Right atrium auricular region (tissue), 2 donors: ENCODE data around the gene FRMD4A. TPM values are rescaled to one million over a fixed set of nuclear protein-coding genes. Genes with fewer than 3 reads are reported as not detected.
A peak's percentile ranks its signal among the peaks of the same experiment; 100 is the strongest.
"Not testable (repeated sequence)": the region's sequence is repeated elsewhere in the genome, so short reads cannot be mapped to it uniquely, and the experiment has no call there.

ENCODE experiments used
- DNase-seq: peaks from one replicate; pipeline ENCODE4 v3.0.0-alpha.2; 2019; ENCODE audit warnings: low spot score
- H3K27ac ChIP-seq, 2 donors: fragments of 200-600 bp; sonication (generic); 1 replicate in 1 of 2; 2 replicates in 1 of 2; pipeline ENCODE4 v1.5.1; 2016 to 2019
- H3K27me3 ChIP-seq, 2 donors: fragments of 200-600 bp; sonication (generic); one replicate each; pipeline versions ENCODE4 v1.5.1 to v1.6.0; 2017 to 2019
- H3K36me3 ChIP-seq: fragments of 200-600 bp; sonication (generic); one replicate; pipeline ENCODE4 v1.5.1; 2016
- H3K4me1 ChIP-seq, 2 donors: fragments of 200-600 bp; sonication (generic); one replicate each; pipeline versions ENCODE4 v1.5.1 to v1.6.0; 2017 to 2019
- H3K4me3 ChIP-seq, 2 donors: fragments of 200-600 bp; sonication (generic); 1 replicate in 1 of 2; 2 replicates in 1 of 2; pipeline ENCODE4 v1.5.1; 2017 to 2019; ENCODE audit warnings: mild to moderate bottlenecking in 1 of 2, moderate library complexity in 1 of 2
- H3K9me3 ChIP-seq, 2 donors: fragments of 200-600 bp; sonication (generic); one replicate each; pipeline ENCODE4 v1.5.1; 2019
- total RNA-seq, 2 donors: library from RNA; depleted of rRNA; stranded (reverse); fragments of >200 nt; gene quantifications; one replicate each; pipeline ENCODE4 v1.1.0, GENCODE V29; 2016
- TF ChIP-seq, protein P1 (sequence below), 2 donors: fragments of 200-600 bp; sonication (generic); IDR thresholded peaks; one replicate each; pipeline ENCODE4 v1.5.1; 2019; ENCODE audit warnings: antibody characterized with exemption in 2 of 2

FRMD4A gene
- total RNA-seq, 2 donors from 2014 or later, result 15.9 to 22.9 TPM

DNA sequence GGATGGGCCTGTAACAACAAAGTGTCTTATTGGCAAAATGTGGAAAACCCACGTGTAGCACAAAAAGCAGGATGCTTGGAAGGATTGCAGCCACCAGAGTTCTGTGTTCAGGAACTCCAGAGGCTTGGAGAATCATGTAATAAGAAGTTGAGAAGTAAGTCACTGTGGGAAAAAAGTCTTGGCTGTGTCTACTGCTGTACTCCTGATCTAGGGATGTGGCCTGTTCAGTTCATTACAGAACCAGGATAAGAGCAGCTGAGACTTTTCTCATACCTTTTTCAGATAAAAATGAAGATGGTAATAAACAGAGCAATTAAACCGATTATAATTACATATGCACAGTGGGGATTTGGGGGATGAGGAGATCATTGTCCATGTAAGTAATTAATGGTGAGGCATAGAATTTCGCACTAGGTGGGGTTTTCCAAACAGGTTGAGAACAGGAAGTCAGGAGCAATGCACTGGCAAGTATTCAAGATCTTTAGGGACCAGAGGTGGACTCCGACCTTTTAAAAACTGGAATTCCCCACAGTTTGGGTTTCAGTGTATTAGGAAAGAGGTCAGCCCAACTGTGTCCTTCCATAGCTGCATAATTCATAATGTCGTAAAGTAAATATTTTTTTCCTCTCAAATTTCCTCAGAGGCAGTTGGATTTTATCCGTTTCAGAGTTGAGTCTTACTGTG lies 281.7 kb downstream of the FRMD4A start:
- H3K4me3 ChIP-seq, result no peak overlapping the region
- no peaks in the 10 kb centered on the region for H3K4me1 ChIP-seq
- no peaks in the 10 kb centered on the region for H3K9me3 ChIP-seq
- H3K36me3 ChIP-seq, result no peaks in the 10 kb centered on the region
- TF ChIP-seq, protein P1, sequence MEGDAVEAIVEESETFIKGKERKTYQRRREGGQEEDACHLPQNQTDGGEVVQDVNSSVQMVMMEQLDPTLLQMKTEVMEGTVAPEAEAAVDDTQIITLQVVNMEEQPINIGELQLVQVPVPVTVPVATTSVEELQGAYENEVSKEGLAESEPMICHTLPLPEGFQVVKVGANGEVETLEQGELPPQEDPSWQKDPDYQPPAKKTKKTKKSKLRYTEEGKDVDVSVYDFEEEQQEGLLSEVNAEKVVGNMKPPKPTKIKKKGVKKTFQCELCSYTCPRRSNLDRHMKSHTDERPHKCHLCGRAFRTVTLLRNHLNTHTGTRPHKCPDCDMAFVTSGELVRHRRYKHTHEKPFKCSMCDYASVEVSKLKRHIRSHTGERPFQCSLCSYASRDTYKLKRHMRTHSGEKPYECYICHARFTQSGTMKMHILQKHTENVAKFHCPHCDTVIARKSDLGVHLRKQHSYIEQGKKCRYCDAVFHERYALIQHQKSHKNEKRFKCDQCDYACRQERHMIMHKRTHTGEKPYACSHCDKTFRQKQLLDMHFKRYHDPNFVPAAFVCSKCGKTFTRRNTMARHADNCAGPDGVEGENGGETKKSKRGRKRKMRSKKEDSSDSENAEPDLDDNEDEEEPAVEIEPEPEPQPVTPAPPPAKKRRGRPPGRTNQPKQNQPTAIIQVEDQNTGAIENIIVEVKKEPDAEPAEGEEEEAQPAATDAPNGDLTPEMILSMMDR (IDR thresholded peaks at IDR 0.05), result no peak
- H3K27me3 ChIP-seq, result no peaks in the 10 kb centered on the region
- DNase-seq, result no peak
- no peak overlapping the region for H3K27ac ChIP-seq

DNA sequence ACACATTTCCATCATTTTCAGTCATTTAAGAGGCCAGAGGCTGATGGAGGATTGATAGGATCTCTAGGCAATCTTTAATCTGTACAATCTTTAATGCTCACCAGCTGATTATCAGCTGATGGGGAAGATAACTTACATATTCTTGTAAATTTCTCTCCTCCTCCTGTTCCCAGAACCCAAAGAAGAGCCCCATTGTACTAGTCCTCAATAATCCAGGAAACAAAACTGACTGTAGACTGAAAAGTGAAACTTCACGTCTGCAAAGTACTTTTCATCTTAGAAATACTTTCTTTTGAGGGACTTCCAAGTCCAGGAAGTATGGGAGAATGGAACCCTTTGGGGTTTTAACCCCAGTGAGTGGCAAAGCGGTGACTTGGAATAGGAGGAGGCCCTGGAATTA lies 283.3 kb downstream of the FRMD4A start:
- TF ChIP-seq, protein P1 (IDR thresholded peaks at IDR 0.05), result no peak
- no peaks in the 10 kb centered on the region for H3K27me3 ChIP-seq
- no peaks in the 10 kb centered on the region for H3K36me3 ChIP-seq
- no peaks in the 10 kb centered on the region for H3K4me1 ChIP-seq
- H3K27ac ChIP-seq, result no peak overlapping the region
- no peak for DNase-seq
- no peak overlapping the region for H3K4me3 ChIP-seq
- H3K9me3 ChIP-seq, result no peaks in the 10 kb centered on the region

DNA sequence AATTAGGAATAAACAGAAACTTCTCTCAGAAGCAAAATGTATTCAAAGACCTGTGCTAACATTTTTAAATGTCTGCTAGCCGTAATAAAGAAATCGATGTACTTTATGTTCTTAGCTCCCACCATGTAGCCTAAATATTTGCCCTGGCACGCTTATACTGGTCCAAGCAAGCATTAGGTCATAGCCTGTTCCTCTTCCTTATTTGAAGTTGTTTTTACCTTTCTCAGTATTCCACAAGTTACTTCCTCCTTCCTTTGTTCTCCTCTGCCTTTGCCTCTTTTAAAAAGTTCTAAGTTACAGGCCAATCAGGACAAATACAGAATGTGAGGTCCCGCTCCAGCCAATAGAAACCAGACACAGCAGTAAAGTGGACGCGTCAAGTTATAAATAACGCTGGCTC lies 288.7 kb downstream of the FRMD4A start:
- H3K4me1 ChIP-seq, result peaks cover 0 to 11% of the 10 kb centered on the region in 2 donors
- H3K27ac ChIP-seq, result peak overlapping the region in 1 of 2 donors; percentile 44
- H3K27me3 ChIP-seq, DNase-seq, H3K4me3 ChIP-seq, H3K36me3 ChIP-seq, H3K9me3 ChIP-seq: not testable (repeated sequence)

DNA sequence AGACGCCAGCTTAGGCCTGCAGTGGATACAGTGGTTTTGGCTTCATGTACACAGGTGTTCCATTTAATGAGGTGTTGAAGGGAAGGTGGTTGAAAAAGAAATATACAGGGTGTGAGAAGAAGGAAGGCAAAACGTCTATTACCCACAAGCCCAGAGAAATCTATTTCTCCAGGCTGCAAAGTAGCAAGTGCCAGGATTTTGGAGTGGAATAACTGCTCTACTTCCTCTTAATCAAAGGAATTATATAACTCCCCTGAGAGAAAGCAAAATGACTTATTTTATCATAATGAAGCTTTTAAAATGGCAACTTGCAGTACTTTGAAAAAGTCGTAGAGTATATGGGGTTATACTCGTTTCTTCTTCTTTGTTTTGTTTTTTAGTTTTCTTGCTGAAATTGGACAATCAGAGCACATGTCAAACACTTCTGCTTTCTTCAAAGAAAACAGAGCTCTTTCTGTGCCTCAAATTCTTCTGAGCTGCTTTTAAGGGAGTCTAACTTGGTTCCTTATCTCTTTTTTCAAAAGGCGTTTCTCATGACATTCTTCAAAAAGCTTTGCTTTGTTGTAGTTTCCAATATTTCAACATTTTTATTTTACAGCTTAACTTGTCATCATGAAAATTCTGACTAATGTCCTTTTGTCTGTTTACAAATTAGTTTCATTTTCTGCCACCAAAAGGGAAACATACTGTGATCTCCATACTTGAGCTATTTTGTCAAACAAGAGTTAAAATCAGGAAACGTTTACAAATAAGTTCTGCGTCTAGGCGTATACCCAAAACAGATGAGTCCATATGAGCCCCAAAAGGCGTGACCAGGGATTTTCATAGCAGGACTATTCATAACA lies 289.7 kb downstream of the FRMD4A start:
- Histone ChIP-seq H3K4me1 (peaks cover 0 to 11% of the 10 kb centered on the region in 2 donors), H3K9me3 (no peaks in the 10 kb centered on the region), H3K4me3 (no peak overlapping the region), H3K36me3 (no peaks in the 10 kb centered on the region), H3K27ac (peak overlapping the region; percentile 33 to 44), H3K27me3 (no peaks in the 10 kb centered on the region)
- no peak for DNase-seq
- TF ChIP-seq, protein P1 (IDR thresholded peaks at IDR 0.05), result no peak

DNA sequence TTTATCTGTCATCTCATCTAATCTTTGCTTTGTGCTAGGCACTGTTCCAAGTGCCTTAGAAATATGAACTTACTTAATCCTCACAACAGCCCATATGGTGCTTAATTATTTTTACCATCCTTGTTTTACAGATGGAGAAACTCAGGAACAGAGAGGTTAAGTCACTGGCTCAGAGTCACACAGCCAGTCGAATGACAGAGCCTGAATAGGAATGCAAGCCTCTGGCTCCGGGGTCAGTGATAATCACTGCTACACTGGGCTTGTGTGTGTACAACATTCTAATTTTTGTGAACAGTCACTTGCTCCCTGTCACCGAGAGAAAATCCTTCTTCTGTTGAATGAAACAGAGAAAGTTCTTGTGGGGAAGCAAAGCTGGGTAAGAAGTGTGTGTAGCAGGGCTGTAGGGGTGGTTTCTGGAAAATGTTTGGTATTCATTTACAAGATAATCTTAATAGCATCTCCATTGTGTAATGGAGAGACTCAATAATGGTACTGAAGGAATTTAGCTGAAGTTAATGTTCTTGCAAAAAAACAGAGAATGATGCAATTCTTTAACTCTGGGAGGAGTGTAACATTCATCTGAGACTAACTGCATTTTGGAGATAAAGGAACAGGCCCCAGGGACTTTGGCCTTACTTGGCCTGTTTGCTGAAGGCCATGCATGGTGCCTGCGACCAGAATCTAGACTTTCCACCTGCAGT lies 290.6 kb downstream of the FRMD4A start:
- no peak for DNase-seq
- TF ChIP-seq, protein P1 (IDR thresholded peaks at IDR 0.05), result no peak
- Histone ChIP-seq H3K4me3 (no peak overlapping the region), H3K36me3 (no peaks in the 10 kb centered on the region), H3K27me3 (no peaks in the 10 kb centered on the region), H3K4me1 (peaks cover 0 to 11% of the 10 kb centered on the region in 2 donors), H3K27ac (peak overlapping the region; percentile 33 to 44), H3K9me3 (no peaks in the 10 kb centered on the region)

DNA sequence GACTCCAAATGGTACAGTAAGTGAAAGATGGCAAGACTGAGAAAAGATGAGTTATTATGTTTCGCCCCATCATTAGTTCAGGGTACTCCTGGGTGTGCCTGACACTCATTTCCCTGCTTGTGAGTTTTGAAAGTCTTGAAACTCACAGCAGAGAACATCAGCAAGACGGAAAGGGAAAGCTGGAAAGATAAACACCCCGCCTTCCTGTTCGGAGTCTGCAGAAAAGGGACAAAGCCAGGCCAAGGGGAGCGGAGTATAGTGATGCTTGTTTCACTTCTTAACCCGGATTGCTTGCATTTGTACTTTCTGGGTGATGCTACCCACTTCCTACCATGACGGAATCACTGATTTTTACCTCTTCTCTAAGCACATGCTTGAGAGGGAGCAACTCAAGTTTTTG lies 294.5 kb downstream of the FRMD4A start:
- H3K36me3 ChIP-seq, result no peaks in the 10 kb centered on the region
- no peak overlapping the region for H3K4me3 ChIP-seq
- no peak overlapping the region for H3K27ac ChIP-seq
- H3K9me3 ChIP-seq, result no peaks in the 10 kb centered on the region
- TF ChIP-seq, protein P1 (IDR thresholded peaks at IDR 0.05), result no peak
- H3K4me1 ChIP-seq, result peaks cover 0 to 11% of the 10 kb centered on the region in 2 donors
- DNase-seq, result no peak
- H3K27me3 ChIP-seq, result no peaks in the 10 kb centered on the region
